Measurements from ENCODE around the gene PRDX6.

DNA sequence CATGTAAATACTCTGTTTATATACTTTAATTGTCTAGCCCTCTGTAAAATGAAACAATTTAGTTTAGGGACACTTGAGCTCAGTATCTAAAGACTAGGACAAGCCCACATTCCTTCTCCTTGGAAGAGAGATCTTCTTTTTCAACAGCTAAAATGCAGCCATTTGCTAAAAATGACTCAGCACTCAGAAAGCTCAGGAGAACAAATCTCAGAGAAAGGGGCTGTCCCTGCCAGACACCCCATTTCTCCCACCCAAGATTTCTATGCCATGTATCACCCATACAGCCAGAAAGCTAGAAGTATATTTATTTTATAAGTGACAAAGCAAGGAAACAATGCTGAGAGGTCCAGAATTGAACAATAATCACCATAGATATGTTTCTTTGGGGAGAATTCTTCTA, 23.2 kb upstream of the PRDX6 start:
- TF ChIP-seq, protein P1, sequence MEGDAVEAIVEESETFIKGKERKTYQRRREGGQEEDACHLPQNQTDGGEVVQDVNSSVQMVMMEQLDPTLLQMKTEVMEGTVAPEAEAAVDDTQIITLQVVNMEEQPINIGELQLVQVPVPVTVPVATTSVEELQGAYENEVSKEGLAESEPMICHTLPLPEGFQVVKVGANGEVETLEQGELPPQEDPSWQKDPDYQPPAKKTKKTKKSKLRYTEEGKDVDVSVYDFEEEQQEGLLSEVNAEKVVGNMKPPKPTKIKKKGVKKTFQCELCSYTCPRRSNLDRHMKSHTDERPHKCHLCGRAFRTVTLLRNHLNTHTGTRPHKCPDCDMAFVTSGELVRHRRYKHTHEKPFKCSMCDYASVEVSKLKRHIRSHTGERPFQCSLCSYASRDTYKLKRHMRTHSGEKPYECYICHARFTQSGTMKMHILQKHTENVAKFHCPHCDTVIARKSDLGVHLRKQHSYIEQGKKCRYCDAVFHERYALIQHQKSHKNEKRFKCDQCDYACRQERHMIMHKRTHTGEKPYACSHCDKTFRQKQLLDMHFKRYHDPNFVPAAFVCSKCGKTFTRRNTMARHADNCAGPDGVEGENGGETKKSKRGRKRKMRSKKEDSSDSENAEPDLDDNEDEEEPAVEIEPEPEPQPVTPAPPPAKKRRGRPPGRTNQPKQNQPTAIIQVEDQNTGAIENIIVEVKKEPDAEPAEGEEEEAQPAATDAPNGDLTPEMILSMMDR (IDR thresholded peaks at IDR 0.05), result no peak
- TF ChIP-seq EZH2 (IDR thresholded peaks at IDR 0.05; ENCODE audit: borderline replicate concordance, insufficient read depth, low read depth, low read length, poor library complexity, severe bottlenecking), result no peak
